ENCODE data around the gene IL6R.

DNA sequence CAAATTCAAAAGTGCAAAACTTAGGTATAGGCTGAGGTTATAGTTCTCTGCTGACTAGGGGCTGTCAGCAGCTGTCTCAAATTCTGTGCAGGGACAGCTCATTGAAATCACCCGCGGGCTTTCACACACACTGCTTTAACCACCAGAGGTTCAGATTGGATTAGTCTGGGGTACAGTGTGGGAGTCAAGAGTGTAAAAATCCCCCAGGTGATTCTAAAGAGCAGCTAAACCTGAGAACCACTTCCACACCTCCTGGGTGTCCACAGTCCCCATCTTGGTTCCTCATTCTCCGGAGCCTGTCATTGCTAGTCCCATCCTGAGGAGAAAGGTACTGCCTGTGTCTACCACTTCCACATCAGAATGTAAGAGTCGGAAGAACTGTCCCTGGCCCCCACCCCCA, 87.0 kb downstream of the IL6R start:
- TF ChIP-seq, protein P1, sequence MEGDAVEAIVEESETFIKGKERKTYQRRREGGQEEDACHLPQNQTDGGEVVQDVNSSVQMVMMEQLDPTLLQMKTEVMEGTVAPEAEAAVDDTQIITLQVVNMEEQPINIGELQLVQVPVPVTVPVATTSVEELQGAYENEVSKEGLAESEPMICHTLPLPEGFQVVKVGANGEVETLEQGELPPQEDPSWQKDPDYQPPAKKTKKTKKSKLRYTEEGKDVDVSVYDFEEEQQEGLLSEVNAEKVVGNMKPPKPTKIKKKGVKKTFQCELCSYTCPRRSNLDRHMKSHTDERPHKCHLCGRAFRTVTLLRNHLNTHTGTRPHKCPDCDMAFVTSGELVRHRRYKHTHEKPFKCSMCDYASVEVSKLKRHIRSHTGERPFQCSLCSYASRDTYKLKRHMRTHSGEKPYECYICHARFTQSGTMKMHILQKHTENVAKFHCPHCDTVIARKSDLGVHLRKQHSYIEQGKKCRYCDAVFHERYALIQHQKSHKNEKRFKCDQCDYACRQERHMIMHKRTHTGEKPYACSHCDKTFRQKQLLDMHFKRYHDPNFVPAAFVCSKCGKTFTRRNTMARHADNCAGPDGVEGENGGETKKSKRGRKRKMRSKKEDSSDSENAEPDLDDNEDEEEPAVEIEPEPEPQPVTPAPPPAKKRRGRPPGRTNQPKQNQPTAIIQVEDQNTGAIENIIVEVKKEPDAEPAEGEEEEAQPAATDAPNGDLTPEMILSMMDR (IDR thresholded peaks at IDR 0.05; ENCODE audit: poor library complexity) = no peak
- no peak for TF ChIP-seq EZH2 (IDR thresholded peaks at IDR 0.05; ENCODE audit: borderline replicate concordance)
- TF ChIP-seq EZH2phosphoT487 (IDR thresholded peaks at IDR 0.05; ENCODE audit: low read depth, severe bottlenecking, unreplicated experiment) = no peak
